Inflammatory macrophage treated with lipopolysaccharide for 1 hour (primary cell): ENCODE data around the gene WWC2.
"Not testable (repeated sequence)": the region's sequence is repeated elsewhere in the genome, so short reads cannot be mapped to it uniquely, and the experiment has no call there.

Experiments
- DNase-seq, 2 donors: peaks; one replicate each; pipeline ENCODE4 v3.0.0-alpha.2; 2020 to 2022

The WWC2 gene

GRCh38 chr4:183304067-183304466, 205.0 kb downstream of the WWC2 start:
- no peak for DNase-seq

GRCh38 chr4:183304538-183304937, 205.5 kb downstream of the WWC2 start:
- no peak for DNase-seq

- DNase-seq: no peak
Measured at GRCh38 chr4:183306811-183307210, 207.8 kb downstream of the WWC2 start.

GRCh38 chr4:183312841-183313240, 213.8 kb downstream of the WWC2 start:
- DNase-seq: no peak

GRCh38 chr4:183314336-183314735, 215.3 kb downstream of the WWC2 start:
- no peak for DNase-seq

GRCh38 chr4:183314806-183315205, 215.7 kb downstream of the WWC2 start:
- DNase-seq: no peak

- DNase-seq: no peak
Measured at GRCh38 chr4:183318656-183319055, 219.6 kb downstream of the WWC2 start.

GRCh38 chr4:183320211-183321059, 221.4 kb downstream of the WWC2 start, which contains the start of gene CLDN22:
CLDN22 (minus strand) TSS chr4:183320276; CDS start chr4:183320218, 58 bp downstream.
- DNase-seq: no peak

GRCh38 chr4:183321079-183321478, 222.0 kb downstream of the WWC2 start:
- DNase-seq: no peak

GRCh38 chr4:183321516-183321915, 222.5 kb downstream of the WWC2 start:
- no peak for DNase-seq

- DNase-seq: no peak
Measured at GRCh38 chr4:183322326-183322725, 223.3 kb downstream of the WWC2 start, which contains the start of gene CLDN24. CLDN24 (minus strand) TSS chr4:183322426; CDS start chr4:183322426, 0 bp downstream.

- DNase-seq: no peak
Measured at GRCh38 chr4:183323295-183323694, 224.2 kb downstream of the WWC2 start.

- not testable (repeated sequence) for DNase-seq
Measured at GRCh38 chr4:183324056-183324455, 225.0 kb downstream of the WWC2 start.

- DNase-seq: no peak
Measured at GRCh38 chr4:183324619-183325018, 225.6 kb downstream of the WWC2 start.

- DNase-seq: not testable (repeated sequence)
Measured at GRCh38 chr4:183326387-183326786, 227.3 kb downstream of the WWC2 start.

GRCh38 chr4:183326853-183327252, 227.8 kb downstream of the WWC2 start:
- DNase-seq: no peak

- DNase-seq: no peak
Measured at GRCh38 chr4:183327827-183328226, 228.8 kb downstream of the WWC2 start.

- no peak for DNase-seq
Measured at GRCh38 chr4:183328832-183329231, 229.8 kb downstream of the WWC2 start.

- DNase-seq: no peak
Measured at GRCh38 chr4:183329244-183329643, 230.2 kb downstream of the WWC2 start.

- DNase-seq: no peak
Measured at GRCh38 chr4:183329954-183330742, 231.1 kb downstream of the WWC2 start.

- DNase-seq: no peak
Measured at GRCh38 chr4:183330841-183331240, 231.8 kb downstream of the WWC2 start.

GRCh38 chr4:183332447-183332846, 233.4 kb downstream of the WWC2 start:
- DNase-seq: no peak

GRCh38 chr4:183333202-183333601, 234.1 kb downstream of the WWC2 start:
- DNase-seq: no peak

GRCh38 chr4:183333983-183334382, 234.9 kb downstream of the WWC2 start:
- DNase-seq: no peak
